ENCODE results near the gene SLC12A4. TPM values are rescaled to one million over a fixed set of nuclear protein-coding genes. Genes with fewer than 3 reads are reported as not detected.

The SLC12A4 gene
- total RNA-seq, 1 donor from 2014 or later = 44.2 TPM

- H3K9me3 Mint-ChIP-seq (ENCODE audit: unreplicated experiment) = no peaks in the 10 kb centered on the region
- H3K4me1 Mint-ChIP-seq (ENCODE audit: unreplicated experiment) = peaks cover 22% of the 10 kb centered on the region
- DNase-seq (ENCODE audit: low spot score) = no peak
- H3K27me3 Mint-ChIP-seq (ENCODE audit: unreplicated experiment) = peaks cover 25% of the 10 kb centered on the region
- H3K27ac Mint-ChIP-seq (ENCODE audit: unreplicated experiment) = peak overlapping the region; percentile 78
- TF ChIP-seq CTCF (IDR thresholded peaks at IDR 0.05; ENCODE audit: unreplicated experiment) = no peak
- peaks cover 13% of the 10 kb centered on the region for H3K36me3 Mint-ChIP-seq (ENCODE audit: low read depth, unreplicated experiment)
- H3K4me3 Mint-ChIP-seq (ENCODE audit: unreplicated experiment) = peak overlapping the region; percentile 99
Measured at GRCh38 chr16:67967958-67968399, 458 bp downstream of the SLC12A4 start.

- Mint-ChIP-seq H3K9me3 (ENCODE audit: unreplicated experiment) (no peaks in the 10 kb centered on the region), H3K36me3 (ENCODE audit: low read depth, unreplicated experiment) (peaks cover 19% of the 10 kb centered on the region), H3K27ac (ENCODE audit: unreplicated experiment) (peak overlapping the region; percentile 78), H3K4me1 (ENCODE audit: unreplicated experiment) (peaks cover 28% of the 10 kb centered on the region), H3K4me3 (ENCODE audit: unreplicated experiment) (peak overlapping the region; percentile 99), H3K27me3 (ENCODE audit: unreplicated experiment) (peaks cover 28% of the 10 kb centered on the region)
- no peak for TF ChIP-seq CTCF (IDR thresholded peaks at IDR 0.05; ENCODE audit: unreplicated experiment)
- DNase-seq (ENCODE audit: low spot score) = no peak
Measured at GRCh38 chr16:67967183-67967957, 1.1 kb downstream of the SLC12A4 start.

DNA sequence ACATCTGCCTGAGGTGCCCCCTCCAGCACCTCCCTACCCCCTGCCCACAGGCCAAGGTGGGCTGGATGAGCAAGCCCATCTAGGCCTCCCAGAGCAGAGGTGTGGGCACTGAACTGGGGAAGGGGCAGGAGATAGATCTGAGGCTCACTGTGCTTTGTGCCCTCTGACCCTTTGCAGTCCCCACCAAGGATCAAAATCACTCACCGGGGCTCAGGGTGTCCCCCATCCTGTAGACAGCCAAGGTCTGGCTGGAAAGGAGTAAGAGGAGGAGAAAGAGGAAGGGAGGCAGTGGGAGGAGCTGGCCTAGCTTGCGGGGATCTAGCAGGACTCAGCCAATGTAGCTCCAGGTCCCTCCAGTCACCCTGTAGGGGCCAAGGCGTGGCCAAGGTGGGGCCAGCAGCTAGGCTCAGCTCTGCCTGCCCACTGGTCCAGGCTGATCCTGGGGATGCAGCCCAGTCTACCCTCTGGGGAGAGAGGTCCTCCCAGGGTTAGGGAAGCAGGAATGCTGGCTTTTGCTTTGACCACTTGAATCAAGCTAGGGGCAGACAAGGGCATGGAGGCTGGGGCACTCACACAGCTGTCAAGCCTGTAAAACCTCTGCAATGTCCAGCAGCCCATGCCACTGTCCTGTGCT, 1.8 kb downstream of the SLC12A4 start:
- DNase-seq (ENCODE audit: low spot score) = no peak
- Mint-ChIP-seq H3K4me1 (ENCODE audit: unreplicated experiment) (peaks cover 28% of the 10 kb centered on the region), H3K4me3 (ENCODE audit: unreplicated experiment) (peak overlapping the region; percentile 99), H3K9me3 (ENCODE audit: unreplicated experiment) (no peaks in the 10 kb centered on the region), H3K27me3 (ENCODE audit: unreplicated experiment) (peaks cover 29% of the 10 kb centered on the region), H3K36me3 (ENCODE audit: low read depth, unreplicated experiment) (peaks cover 25% of the 10 kb centered on the region), H3K27ac (ENCODE audit: unreplicated experiment) (peak overlapping the region; percentile 38)
- TF ChIP-seq CTCF (IDR thresholded peaks at IDR 0.05; ENCODE audit: unreplicated experiment) = no peak

GRCh38 chr16:67965668-67966548, 2.5 kb downstream of the SLC12A4 start:
- Mint-ChIP-seq H3K4me3 (ENCODE audit: unreplicated experiment) (peak overlapping the region; percentile 99), H3K27ac (ENCODE audit: unreplicated experiment) (peak overlapping the region; percentile 38), H3K9me3 (ENCODE audit: unreplicated experiment) (no peaks in the 10 kb centered on the region), H3K4me1 (ENCODE audit: unreplicated experiment) (peaks cover 28% of the 10 kb centered on the region), H3K27me3 (ENCODE audit: unreplicated experiment) (peaks cover 29% of the 10 kb centered on the region), H3K36me3 (ENCODE audit: low read depth, unreplicated experiment) (peaks cover 25% of the 10 kb centered on the region)
- TF ChIP-seq CTCF (IDR thresholded peaks at IDR 0.05; ENCODE audit: unreplicated experiment) = no peak
- DNase-seq (ENCODE audit: low spot score) = no peak
